Measurements from ENCODE around the gene CALR.

GRCh38 chr19:12979974-12980373 lies 41.6 kb downstream of the CALR start:
- no peak for TF ChIP-seq EZH2phosphoT487 (IDR thresholded peaks at IDR 0.05; ENCODE audit: insufficient read depth, low read depth)
- TF ChIP-seq EZH2 (IDR thresholded peaks at IDR 0.05; ENCODE audit: insufficient read depth, poor library complexity, severe bottlenecking) = no peak
